Measurements from ENCODE around the gene SQOR.

SQOR gene

DNA sequence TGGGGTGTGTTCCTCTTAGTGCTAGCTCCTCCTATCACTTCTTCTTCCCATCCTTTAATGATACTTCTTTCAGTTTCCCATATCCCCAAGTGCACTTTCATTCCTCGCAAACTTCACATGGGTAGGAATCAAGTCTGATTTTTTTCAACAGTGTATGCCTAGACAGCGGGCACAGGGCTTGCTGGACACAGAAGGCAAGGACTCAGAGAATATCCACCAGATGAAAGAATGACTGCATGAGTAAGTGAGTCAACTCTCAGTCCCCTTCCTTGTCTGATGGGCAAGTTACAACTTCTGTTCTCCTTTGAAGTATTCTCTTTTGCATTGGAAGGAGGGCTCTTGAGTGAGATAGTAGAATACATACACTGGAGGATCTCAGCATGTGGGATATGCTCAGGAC, 3.1 kb upstream of the SQOR start:
- no peak for TF ChIP-seq CTCF (IDR thresholded peaks at IDR 0.05; ENCODE audit: extremely low read depth, missing control alignments)
- DNase-seq (ENCODE audit: low spot score): no peak

DNA sequence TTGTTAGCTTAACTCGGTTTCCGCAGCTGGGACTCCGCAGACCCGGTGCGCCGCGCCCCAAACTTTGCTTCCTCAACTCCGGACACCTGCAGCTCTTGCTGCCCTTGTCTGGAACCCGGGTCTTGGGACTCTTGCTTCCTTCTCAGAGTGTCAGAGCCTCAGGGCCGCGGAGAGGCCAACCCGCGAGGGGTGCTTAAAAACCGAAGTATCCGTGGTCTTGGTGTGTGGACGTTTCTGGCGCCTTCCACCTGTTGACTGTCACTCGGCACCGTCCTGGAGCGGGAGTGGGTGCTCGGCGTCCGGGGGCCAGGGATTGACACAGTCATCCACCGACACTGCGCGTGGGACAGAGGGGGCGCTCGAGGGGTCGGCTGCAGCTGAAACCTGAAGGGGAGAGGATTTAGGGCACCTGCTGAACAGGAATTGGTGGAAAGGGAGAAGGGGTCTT, 386 bp downstream of the SQOR start:
- peak; percentile 65 for DNase-seq (ENCODE audit: low spot score)
- TF ChIP-seq CTCF (IDR thresholded peaks at IDR 0.05; ENCODE audit: extremely low read depth, missing control alignments): peak; percentile 67

DNA sequence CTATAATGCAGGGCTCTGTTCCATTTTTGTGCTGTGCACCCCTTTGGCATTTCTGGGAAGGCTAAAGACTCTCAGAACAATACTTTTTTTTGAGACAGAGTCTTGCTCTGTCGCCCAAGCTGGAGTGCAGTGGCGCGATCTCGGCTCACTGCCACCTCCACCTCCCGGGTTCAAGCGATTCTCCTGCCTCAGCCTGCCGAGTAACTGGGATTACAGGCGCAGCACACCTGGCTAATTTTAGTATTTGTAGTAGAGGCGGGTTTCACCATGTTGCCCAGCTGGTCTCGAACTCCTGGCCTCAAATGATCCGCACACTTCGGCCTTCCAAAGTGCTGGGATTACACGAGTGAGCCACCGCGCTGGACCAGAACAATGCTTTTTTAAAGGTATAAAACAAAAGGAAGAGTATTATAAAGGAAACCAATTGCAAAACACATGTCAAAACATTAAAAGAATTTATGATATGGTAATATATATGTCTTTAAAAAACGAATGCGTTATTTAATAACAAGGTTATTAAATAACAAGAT, 999 bp downstream of the SQOR start:
- no peak for DNase-seq (ENCODE audit: low spot score)
- no peak for TF ChIP-seq CTCF (IDR thresholded peaks at IDR 0.05; ENCODE audit: extremely low read depth, missing control alignments)

DNA sequence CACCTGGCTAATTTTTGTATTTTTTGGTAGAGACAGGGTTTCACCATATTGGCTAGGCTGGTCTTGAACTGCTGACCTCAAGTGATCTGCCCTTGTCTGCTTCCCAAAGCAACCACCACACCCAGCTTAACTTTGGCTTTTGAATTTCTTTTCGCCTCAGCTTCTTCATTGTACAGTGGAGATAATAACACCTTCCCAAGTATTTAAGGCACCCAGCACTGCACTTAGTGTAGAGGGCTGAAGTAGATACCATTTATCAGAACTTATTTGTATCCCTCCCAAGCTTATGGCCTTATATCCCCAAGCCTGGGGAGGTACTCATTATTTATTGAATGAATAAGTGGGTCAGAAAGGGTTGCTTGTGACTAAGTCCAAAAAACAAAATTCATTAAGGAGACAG, 2.3 kb downstream of the SQOR start:
- DNase-seq (ENCODE audit: low spot score): no peak
- TF ChIP-seq CTCF (IDR thresholded peaks at IDR 0.05; ENCODE audit: extremely low read depth, missing control alignments): no peak

DNA sequence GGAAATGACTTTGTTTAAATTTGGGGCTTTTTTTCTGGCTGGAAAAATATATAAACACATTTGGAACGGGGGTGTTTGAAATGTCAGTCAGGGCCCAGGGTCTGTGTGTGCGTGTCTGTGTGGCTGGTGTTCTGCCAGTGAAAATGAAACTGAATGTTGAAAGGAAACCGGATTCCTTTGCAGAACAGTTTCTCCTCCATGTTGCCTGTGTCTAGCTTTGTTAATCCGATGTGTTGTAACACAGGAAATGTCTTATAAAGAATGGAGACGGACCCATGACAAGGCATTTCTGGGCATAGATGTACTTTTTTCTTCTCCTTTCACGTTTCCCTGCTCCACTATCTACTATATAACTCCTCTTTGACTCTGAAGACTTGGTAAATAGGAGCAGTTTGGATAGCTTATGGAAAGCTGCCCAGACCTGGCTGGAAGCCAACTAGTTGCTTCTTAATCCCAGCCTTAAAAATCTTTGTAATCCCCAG, 2.8 kb downstream of the SQOR start:
- peak; percentile 85 for DNase-seq (ENCODE audit: low spot score)
- TF ChIP-seq CTCF (IDR thresholded peaks at IDR 0.05; ENCODE audit: extremely low read depth, missing control alignments): no peak

DNA sequence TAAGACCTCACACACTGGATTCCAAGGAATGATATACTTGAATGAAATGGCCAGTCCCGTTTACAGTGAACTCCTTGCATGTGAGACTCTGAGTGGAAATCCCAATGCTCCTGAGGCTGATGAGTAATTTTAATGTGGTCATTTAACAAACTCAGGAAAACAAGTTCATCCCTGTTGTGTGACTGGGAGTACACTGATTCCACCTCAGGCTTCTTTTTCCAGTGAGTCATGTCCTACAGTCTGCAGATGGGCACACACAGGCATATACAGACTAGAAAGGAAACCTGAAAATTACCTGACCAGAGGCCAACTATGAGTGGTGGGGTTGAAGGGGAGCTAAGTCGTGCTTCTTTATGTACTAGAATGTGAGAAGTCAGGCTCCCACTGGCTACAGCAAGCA, 5.8 kb downstream of the SQOR start:
- no peak for TF ChIP-seq CTCF (IDR thresholded peaks at IDR 0.05; ENCODE audit: extremely low read depth, missing control alignments)
- DNase-seq (ENCODE audit: low spot score): no peak

DNA sequence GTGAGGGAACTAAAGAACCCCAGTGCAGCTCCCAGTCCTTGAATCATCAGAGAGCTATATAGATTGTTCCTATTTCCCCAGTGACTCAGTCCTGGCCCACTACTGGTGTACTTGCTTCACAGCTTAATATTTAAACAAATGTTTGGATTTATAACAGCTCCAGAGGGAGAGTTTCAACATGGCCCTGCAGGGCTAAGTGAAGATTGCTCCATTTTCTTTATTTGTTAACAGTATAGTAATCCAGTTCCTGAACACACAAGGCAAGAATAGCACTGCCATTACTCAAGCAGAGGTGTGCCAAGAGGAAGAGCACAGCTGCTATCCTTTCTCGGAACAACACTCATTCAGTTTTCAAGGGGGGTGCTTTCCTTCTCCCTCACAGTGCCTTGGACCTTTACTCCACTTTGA, 6.5 kb downstream of the SQOR start:
- no peak for TF ChIP-seq CTCF (IDR thresholded peaks at IDR 0.05; ENCODE audit: extremely low read depth, missing control alignments)
- no peak for DNase-seq (ENCODE audit: low spot score)
